ENCODE results near the gene KCMF1.

The KCMF1 gene

GRCh38 chr2:84970868-84971509, at the start of gene KCMF1:
Gene KCMF1 (plus strand): TSS chr2:84971161. CDS start chr2:84971452, 291 bp downstream.
- no peak for TF ChIP-seq ZNF843 (tag by site-specific recombination; IDR thresholded peaks at IDR 0.05)
- no peak for TF ChIP-seq ZBTB7A (tag by site-specific recombination; IDR thresholded peaks at IDR 0.05; ENCODE audit: low read depth)
- TF ChIP-seq KLF1 (tag by site-specific recombination; IDR thresholded peaks at IDR 0.05), result no peak
- no peak for TF ChIP-seq ZNF660 (tag by site-specific recombination; IDR thresholded peaks at IDR 0.05)
- TF ChIP-seq ZNF133 (tag by site-specific recombination; IDR thresholded peaks at IDR 0.05), result no peak
- no peak for TF ChIP-seq ZNF341 (tag by site-specific recombination; IDR thresholded peaks at IDR 0.05; ENCODE audit: low read depth)
- TF ChIP-seq ZNF624 (tag by site-specific recombination; IDR thresholded peaks at IDR 0.05), result no peak
- TF ChIP-seq ZNF518A (tag by site-specific recombination; conservative IDR thresholded peaks at IDR 0.05; ENCODE audit: low read depth), result no peak
- TF ChIP-seq, protein P1, sequence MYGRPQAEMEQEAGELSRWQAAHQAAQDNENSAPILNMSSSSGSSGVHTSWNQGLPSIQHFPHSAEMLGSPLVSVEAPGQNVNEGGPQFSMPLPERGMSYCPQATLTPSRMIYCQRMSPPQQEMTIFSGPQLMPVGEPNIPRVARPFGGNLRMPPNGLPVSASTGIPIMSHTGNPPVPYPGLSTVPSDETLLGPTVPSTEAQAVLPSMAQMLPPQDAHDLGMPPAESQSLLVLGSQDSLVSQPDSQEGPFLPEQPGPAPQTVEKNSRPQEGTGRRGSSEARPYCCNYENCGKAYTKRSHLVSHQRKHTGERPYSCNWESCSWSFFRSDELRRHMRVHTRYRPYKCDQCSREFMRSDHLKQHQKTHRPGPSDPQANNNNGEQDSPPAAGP (tag by site-specific recombination; IDR thresholded peaks at IDR 0.05), result no peak
- no peak for TF ChIP-seq ZNF280C (tag by site-specific recombination; IDR thresholded peaks at IDR 0.05)
- no peak for TF ChIP-seq ZSCAN23 (tag by site-specific recombination; IDR thresholded peaks at IDR 0.05)
- TF ChIP-seq TSHZ1 (tag by site-specific recombination; IDR thresholded peaks at IDR 0.05; ENCODE audit: borderline replicate concordance), result no peak
- TF ChIP-seq ZNF10 (tag by site-specific recombination; IDR thresholded peaks at IDR 0.05), result no peak
- no peak for TF ChIP-seq ZNF580 (tag by site-specific recombination; IDR thresholded peaks at IDR 0.05)
- TF ChIP-seq ZNF600 (tag by site-specific recombination; IDR thresholded peaks at IDR 0.05), result no peak
- TF ChIP-seq BCL11B (tag by site-specific recombination; IDR thresholded peaks at IDR 0.05; ENCODE audit: low read depth), result no peak
- TF ChIP-seq ZNF530 (tag by site-specific recombination; IDR thresholded peaks at IDR 0.05; ENCODE audit: low read depth), result no peak
- ChIA-PET CTCF (no interaction called here), POLR2A (interaction anchor here (0.6 to 6.6 kb wide), 9 partner anchors 8 to 383 kb away, joined by 3 to 59 read pairs (median 3); partner anchors contain the start of genes ELMOD3 and RETSAT)
- Histone ChIP-seq H3K4me1 (ENCODE audit: control insufficient read depth, insufficient read depth, low read length) (peaks cover 10% of the 10 kb centered on the region), H3K4me3 (ENCODE audit: low read depth, low read length) (peak within 1 kb of the TSS; percentile 86), H3K36me3 (ENCODE audit: control insufficient read depth in 2 of 2, insufficient read depth in 1 of 2, low read length in 2 of 2) (peaks cover 1 to 12% of the 10 kb centered on the region in 2 experiments; a peak in 2 of 3 replicates), H3K27ac (ENCODE audit: extremely low read depth, low read depth, low read length) (peak within 1 kb of the TSS; percentile 99), H3K9me3 (ENCODE audit: control insufficient read depth, insufficient read depth, low read depth, low read length) (no peaks in the 10 kb centered on the region)
